Kidney tubule cell (primary cell): Measurements from ENCODE around the gene EFTUD2.
"Not testable (repeated sequence)": the region's sequence is repeated elsewhere in the genome, so short reads cannot be mapped to it uniquely, and the experiment has no call there.

Source experiments
- DNase-seq: peaks from one replicate; pipeline ENCODE4 v3.0.0-alpha.2; 2018; ENCODE audit warnings: low spot score

Gene EFTUD2

DNA sequence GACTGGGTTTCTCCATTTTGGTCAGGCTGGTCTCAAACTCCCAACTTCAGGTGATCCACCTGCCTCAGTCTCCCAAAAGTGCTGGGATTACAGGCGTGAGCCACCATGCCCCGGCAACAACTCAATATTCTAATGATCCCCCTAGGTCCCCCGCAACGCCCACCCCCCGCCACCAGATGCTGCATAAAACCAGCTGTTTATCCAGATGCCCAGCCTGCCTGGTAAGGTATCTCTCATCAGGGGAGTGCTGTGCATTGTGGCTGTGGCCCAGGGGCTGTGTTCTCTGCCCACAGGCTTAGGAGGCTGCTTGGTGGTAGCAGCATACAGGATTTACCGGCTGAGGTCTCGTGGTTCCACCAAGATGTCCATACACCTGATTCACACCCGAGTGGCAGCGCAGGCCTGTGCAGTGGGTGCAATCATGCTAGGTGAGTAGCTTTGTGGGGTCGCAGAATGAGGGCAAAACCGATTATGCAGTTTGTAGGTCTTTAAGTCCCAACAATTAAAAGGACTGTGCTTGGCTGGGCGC lies 50.2 kb downstream of the EFTUD2 start:
- DNase-seq: no peak

DNA sequence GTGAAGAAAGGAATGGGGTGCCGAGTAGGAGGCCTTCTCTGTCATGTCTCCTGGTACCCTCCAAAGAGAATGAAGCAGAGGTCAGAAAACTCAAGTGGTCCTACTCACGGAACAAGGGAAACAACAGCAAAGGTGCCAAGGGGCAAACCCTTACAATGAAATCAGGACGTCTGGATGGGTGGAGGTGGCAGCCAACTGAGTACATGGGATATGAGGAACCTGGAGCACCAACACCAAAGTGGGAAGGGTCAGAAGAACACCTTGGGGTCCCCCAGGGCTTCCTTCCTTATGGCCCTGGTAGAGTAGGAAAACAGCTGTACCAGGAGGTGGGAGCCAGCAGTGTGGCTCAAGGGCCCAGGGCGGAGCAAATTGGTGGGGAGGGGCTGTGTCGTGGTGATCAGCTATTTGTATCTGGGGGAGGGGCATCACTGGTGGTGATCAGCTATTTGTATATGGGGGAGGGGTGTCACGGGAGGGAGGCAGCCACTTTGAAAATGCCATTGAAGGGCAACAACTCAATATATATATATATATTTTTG lies 50.9 kb downstream of the EFTUD2 start:
- no peak for DNase-seq

DNA sequence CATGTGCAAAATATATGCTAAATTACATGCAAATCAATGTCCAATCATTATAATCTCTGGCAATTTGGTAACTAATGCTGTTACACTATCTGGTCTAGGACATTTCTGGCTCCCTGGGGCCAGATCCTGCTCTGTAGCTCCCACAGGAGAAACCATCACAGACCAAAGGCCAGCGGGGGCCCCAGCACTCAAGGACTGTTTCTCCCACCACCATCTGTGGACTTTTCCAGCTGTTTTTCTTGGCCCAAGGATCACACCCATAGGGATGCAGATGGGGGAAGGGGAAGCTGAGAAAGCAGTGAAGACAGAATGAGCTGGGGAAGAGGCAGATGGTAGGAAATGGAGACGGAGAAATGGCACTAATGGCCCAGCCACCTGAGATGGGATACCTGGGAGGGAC lies 51.7 kb downstream of the EFTUD2 start, which contains the start of gene HIGD1B:
TSS of gene HIGD1B (plus strand) at position 298 of the 400 bp plus-strand sequence. CDS start 270 bp downstream, outside the sequence.
- DNase-seq: no peak

DNA sequence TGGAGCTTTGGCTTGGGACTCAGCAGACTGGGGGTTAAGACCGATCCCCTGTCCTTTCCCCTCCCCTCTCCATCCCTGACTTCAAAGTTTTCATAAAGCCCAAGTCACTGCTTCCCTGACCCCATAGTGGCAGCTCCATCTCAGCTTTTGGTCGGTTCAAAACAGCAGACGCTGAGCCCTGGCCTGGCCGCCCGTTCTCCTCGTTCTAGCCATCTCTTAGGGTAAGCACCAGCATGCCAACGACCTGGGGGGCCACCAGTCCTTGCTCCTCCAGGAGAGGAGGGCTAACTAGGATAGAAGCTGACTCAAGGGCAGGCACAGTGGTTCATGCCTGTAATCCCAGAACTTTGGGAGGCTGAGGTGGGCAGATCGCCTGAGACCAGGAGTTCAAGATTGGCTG lies 53.0 kb downstream of the EFTUD2 start:
- no peak for DNase-seq

DNA sequence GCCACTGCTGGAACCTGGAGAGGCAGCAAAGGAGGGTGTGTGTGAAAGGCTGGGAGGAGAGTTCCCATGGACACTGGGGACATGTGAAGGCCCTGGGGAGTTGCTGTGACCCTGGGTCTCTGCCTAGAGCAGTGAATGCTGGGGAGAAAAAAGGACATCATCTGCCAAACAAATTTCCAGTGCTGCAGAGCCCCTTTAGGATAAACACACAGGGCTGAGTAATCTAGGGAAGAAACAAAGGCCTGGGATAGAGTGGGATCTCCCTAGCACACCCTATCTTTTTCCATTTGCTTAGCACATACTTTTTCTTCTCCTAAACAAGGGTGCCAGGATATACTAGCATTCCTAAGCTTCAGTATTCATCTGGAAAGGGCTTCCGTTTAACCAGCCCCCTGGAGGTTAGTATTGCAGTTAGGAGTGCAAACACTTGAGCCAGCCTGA lies 54.8 kb downstream of the EFTUD2 start:
- no peak for DNase-seq

DNA sequence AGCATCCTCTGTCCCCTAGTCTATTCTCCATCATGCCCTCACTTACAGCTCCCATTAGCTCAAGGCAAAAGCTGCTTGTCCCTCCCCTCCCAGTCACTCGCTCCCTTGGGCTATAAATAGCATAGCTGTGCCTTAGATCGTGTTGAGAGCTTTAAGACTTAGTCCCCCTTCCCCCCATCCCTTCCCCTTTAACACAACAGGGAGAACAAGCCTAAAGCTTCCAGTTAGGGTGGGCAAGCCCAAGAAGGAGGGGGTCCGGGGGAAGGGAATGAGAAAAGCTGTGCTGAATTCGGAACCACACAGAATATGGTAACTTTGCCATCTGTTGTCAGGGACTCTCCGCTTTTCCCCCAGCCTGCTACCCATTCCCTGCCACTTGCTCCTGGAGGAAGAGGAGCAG lies 56.5 kb downstream of the EFTUD2 start:
- DNase-seq: no peak

DNA sequence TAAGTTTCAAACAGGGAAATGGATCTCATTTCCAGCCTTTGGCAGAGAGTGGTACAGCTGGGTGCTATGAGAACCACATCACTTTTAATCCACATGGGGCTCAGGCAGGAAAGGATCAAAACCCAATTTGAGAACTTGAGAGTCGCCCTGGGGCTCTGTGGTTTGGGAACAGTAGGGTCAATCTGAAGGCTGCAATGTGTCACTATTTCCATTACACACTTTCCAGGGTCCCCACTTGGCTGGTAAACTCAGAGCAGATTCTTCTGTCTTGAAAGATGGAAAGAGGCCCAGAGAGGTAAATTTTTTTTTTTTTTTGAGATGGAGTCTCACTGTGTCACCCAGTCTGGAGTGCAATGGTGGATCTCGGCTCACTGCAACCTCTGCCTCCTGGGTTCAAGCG lies 58.3 kb downstream of the EFTUD2 start:
- no peak for DNase-seq

DNA sequence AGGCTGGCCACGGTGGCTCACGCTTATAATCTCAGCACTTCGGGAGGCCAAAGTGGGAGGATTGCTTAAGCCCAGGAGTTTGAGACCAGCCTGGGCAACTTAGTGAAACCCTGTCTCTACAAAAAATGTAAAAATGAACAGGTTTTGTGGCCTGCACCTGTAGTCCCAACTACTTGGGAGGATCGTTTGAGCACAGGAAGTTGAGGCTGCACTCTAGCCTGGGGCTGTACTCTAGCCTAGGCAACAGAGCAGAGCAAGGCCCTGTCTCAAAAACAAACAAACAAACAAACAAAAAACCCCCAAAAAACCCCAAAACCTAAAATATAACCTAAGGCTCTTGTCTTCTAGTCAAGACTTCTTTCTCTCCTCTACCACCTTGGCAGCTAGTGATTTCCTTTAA lies 59.0 kb downstream of the EFTUD2 start:
- DNase-seq: no peak

DNA sequence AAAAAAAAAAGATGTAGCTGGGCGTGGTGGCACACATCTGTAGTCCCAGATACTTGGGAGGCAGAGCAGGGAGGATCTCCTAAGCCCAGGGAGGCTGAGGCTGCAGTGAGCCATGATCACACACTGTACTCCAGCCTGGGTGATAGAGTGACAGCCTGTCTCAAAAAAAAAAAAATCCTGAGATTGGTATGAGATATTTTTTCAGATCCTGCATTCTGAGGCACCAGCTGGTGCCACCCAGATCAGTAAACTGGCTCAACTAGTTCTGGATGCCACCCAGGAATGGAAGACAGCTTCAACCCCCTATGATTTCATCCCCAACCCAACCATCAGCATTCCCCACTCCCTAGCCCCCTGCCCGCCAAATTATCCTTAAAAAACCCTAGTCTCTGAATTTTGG lies 62.0 kb downstream of the EFTUD2 start:
- no peak for DNase-seq

DNA sequence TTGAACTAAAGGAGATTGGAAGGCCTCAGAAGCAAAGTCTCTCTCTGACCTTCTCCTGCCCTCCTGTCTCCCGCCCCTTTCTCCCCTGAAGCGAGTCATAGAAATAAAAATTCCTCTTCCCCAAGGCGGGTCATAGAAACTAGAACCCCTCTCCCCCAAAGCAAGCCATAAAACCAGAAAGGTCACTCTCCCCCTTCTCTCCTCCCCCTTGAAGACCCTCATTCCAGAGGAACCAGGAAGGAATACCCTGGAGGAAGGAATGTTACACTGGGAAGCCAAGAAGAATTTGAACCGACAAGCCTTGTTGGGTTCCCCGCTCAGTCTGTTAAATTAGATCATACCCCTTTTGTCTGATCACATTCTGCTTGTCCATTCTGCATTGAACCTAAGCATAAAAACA lies 66.4 kb downstream of the EFTUD2 start:
- DNase-seq: no peak

DNA sequence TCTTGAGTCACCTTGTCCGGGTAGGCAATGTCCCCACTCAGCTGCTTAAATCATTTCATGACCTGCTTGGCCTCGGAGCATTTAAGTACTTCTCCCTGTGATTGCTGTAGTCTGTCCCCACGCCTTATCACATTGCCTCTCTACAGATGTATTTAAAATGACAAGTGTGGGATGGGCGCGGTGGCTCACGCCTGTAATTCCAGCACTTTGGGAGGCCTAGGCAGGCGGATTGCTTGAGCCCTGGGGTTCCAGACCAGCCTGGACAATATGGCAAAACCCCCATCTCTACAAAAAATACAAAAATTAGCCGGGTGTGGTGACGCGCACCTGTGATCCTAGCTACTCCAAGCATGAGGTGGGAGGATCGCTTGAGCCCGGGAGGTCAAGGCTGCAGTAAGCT lies 67.9 kb downstream of the EFTUD2 start:
- DNase-seq: no peak

DNA sequence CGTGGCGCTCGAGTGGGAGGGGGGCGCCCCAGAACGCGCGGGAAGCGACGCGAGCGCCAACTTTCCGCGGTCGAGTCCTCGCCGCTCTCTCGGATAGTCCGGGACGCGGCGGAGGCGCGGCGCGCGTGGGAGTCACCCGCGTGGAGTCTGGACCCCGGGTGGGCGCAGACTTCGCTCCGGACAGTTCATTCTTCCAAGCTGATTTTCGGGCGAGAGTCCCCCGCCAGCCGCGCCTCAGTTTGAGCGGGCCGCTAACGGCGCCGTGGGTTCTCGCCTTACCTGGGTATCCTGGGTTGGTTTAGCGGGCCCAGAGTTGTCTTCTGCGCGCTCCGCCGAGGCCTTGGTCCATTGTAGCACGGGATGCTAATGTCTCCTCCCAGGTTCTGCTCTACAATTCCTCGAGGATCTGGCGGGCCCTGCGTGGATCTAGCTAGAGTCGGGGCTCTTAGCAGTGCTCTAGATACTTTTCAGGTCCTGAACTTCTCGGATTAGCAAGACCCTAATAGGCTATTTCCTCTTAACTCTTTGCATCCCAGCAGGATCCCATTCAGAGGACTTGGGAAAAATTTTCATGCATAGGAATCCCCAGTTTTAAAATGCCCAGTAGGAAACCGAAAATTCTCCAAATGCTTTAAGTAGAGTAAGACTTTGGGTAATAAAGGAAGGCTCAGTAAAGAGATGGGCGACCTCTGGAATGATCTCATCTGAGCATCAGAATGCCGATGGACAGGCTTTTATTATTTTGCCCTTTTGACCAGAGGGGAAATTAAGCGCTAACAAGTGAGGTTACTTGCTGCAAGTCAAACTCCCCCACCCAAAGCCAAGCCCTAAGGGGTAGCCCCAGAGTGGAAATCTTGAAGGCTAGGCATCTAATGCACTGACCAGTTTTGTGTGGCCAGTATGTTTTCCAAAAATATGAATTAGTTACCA lies 68.6 kb downstream of the EFTUD2 start:
- peak; percentile 41 for DNase-seq

DNA sequence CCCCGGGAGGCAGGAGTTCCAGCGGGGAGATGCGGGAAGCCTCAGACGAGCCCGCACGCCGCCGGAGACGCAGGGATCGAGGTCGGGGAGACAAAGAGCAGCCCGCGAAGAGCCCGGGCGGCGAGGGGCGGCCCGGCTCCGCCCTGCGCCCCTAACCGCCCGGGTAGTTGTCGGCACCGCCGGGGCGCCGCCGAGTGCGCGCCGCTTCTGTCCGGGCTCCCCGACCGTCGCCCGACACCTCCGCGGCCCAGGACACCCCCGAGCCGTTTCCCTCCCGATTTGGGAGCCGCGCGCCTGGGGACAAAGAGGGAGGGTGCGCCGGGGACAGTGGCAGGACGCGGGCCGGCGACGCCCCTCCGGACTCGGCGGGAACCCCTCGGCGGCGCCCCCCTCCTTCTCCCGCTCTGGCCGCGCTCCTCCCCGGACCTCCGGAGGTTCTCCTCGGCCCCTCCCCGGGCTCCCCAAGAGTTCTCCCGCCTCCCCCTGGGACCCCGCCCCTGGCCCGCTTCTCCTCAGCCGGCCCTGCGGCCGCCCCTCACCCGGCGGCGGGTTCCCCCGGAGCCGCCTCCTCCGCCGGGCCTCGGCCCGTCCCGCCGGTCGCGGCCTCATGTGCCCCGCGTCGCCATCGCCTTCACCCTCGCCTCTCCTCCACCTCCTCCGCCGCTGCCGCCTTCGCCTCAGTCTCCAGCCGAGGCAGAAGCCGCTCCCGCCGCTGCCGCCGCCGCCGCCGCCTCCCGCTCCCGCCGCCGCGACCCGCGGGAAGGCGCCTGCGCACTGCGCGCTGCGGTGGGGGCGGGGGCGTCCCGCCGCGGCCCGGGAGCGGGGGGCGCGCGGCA lies 69.5 kb downstream of the EFTUD2 start, which contains the start of gene GJC1:
TSS of gene GJC1 (minus strand) at position 765 of the 836 bp plus-strand sequence. CDS start 24,470 bp downstream, outside the sequence.
- DNase-seq: peak; percentile 47

DNA sequence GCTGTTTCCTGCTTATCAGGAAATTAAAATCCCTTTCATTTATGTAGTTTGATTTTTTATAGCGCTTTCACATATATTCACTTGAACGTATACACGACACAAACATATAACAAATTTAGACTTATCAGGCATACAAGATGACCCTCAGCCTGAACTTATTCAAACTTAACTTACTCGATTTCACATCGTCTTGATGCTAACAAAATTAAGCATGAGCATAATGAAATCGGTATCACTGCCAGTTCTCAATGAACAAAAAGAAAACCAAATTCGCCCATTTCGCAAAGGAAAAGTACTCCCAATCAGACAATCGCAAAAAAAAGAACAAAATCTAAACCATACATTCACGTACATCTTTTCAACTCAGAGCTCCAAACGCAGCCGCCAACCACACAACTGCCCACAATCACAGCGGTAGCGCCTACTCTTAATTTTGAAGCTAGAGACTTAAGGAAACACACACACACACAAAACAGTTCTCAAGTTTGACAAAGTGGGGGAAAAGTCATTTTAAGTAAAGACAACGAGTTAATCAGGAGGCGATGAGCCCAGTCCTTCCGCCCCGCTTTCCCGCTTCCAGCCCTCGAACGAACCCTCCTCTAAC lies 70.2 kb downstream of the EFTUD2 start:
- DNase-seq: peak; percentile 34

DNA sequence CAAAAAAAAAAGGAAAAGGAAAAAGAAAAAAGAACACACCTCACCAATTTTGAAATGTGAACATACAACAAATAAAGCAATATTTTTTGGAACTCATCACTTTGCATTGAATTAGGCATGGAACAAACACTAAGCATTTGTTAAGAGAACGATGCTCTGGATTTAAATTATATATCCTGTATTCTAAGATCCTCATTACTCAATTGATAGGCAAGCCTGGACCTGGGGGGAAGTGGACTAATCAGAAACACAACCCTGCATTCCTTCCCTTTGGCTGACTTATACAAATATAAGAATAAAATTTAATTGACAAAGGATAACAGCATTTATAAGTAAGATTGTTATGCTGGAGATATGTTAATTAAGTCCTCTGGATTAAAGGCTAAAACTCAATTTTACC lies 71.4 kb downstream of the EFTUD2 start:
- peak; percentile 21 for DNase-seq

DNA sequence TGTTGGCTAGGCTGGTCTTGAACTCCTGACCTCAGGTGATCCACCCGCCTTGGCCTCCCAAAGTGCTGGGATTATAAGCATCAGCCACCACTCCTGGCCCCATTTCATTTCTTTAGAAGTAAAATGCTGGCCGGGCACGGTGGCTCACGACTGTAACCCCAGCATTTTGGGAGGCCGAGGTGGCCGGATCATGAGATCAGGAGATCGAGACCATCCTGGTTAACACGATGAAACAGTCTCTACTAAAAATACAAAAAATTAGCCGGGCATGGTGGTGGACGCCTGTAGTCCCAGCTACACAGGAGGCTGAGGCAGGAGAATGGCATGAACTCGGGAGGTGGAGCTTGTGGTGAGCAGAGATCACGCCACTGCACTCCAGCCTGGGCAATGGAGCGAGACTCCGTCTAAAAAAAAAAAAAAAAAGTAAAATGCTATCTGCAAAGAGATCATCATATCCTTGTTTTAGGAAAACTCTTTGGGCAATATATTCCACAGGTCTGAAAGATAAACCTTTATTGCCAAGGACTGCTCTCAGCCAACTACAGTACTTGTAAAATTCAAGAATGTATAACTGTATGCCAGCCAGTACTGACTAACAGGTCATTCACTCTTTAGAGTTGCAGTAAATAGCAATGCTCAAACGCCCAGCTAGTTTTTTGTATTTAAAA lies 73.0 kb downstream of the EFTUD2 start:
- DNase-seq: peak; percentile 67

DNA sequence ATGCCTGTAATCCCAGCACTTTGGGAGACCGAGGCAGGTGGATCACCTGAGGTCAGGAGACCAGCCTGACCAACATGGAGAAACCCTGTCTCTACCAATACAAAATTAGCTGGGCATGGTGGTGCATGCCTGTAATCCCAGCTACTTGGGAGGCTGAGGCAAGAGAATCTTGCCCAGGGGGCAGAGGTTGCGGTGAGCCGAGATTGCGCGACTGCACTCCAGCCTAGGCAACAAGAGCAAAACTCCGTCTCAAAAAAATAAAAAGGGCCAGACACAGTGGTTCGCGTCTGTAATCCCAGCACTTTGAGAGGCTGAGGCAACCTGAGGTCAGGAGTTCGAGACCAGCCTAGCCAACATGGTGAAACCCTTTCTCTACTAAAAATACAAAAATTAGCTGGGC lies 74.0 kb downstream of the EFTUD2 start:
- DNase-seq: not testable (repeated sequence)

DNA sequence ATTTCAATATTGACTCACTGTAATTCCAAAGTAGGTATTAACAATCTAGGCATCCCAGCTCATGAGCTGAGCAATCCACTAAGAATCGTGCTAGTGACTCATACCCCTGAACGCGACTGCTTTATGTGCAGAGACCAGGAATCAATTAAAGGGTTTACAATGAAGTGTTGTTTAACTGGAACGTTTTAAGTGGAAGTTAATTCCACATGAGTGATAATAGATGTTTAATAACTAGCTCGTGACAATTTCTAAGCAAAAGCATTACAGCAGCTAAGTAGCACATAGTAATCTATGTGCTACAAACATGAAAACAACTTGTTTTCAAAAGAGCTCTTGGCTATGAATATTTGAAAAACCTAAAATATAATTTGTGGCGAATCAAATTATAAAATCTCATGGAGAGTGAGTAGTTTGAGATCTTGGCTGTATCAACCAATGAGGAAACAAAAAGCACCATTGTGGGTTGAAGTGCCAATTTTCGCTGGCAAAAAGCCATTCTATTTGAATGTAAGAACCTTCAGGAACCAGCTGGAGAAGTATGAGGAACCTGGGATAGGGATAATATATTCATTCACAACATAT lies 78.5 kb downstream of the EFTUD2 start:
- peak; percentile 94 for DNase-seq

DNA sequence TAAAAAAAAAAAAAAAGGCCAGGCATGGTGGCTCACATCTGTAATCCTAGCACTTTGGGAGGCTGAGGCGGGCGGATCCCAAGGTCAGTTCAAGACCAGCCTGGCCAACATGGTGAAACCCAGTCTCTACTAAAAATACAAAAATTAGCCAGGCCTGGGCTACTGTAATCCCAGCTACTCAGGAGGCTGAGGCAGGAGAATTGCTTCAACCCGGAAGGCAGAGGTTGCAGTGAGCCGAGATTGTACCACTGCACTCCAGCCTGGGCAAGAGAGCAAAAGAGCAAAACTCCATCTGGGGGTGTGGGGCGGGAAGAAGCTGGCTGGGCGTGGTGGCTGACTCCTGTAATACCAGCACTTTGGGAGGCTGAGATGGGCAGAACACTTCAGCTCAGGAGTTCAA lies 80.7 kb downstream of the EFTUD2 start:
- not testable (repeated sequence) for DNase-seq

DNA sequence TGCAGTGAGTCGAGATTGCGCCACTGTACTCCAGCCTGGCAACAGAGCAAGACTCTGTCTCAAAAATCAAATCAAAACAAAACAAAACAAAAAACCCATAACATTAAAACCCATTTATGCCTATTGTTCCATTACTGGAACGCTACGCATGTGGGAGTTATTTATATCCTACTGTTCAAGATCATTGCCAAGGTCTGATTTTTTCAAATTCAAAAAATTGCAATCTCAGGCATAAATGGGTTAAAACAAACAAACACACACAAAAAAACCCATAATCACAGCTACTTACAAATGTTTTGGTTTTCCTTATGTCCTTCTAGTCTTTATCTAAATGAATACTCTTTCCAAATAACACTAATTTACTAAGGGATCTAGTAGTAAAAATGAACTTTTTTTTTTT lies 87.0 kb downstream of the EFTUD2 start:
- no peak for DNase-seq
